Activated CD8-positive, alpha-beta memory T cell treated with anti-CD3 and anti-CD28 coated beads for 36 hours (primary cell): ENCODE data around the gene RGL1. TPM values are rescaled to one million over a fixed set of nuclear protein-coding genes. Genes with fewer than 3 reads are reported as not detected.

ENCODE experiments used
- CTCF ChIA-PET: fragments of 350-600 bp; sonication (Branson Sonifier 250); formaldehyde crosslinking; loops from one replicate; lab custom pipeline; 2021; ENCODE audit warnings: antibody characterized with exemption; lab: Charles Lee
- POLR2A ChIA-PET: fragments of 350-600 bp; sonication (Branson Sonifier 250); formaldehyde crosslinking; loops from one replicate; lab custom pipeline; 2021; ENCODE audit warnings: antibody characterized with exemption; lab: Charles Lee
- total RNA-seq, 2 experiments: library from RNA; stranded (reverse); gene quantifications; one replicate each; pipeline ENCODE4 v1.2.3, GENCODE V29; 2021

Gene RGL1
- total RNA-seq, 2 experiments from 2014 or later: 1.6 to 2.0 TPM

- CTCF ChIA-PET: no interaction called here
- POLR2A ChIA-PET: no interaction called here
These were observed 11.2 kb downstream of the RGL1 start for GRCh38 chr1:183816110-183816509.

GRCh38 chr1:183817576-183818288, 12.8 kb downstream of the RGL1 start:
- ChIA-PET POLR2A (no interaction called here), CTCF (no interaction called here)

GRCh38 chr1:183819059-183819458, 14.1 kb downstream of the RGL1 start:
- ChIA-PET CTCF (no interaction called here), POLR2A (no interaction called here)

GRCh38 chr1:183821309-183821888, 16.5 kb downstream of the RGL1 start:
- POLR2A ChIA-PET: no interaction called here
- CTCF ChIA-PET: interaction anchor here (0.8 kb wide), 1 partner anchor 96 kb away, joined by 3 read pairs; no protein-coding TSS in a partner anchor

GRCh38 chr1:183821889-183822611, 17.1 kb downstream of the RGL1 start:
- CTCF ChIA-PET: no interaction called here
- POLR2A ChIA-PET: no interaction called here

- CTCF ChIA-PET: no interaction called here
These were observed 19.4 kb downstream of the RGL1 start for GRCh38 chr1:183824291-183824690.

GRCh38 chr1:183827801-183828200, 22.9 kb downstream of the RGL1 start:
- ChIA-PET CTCF (no interaction called here), POLR2A (no interaction called here)

More at GRCh38 chr1:183824291-183824690, 19.4 kb downstream of the RGL1 start:
- POLR2A ChIA-PET: no interaction called here

- ChIA-PET POLR2A (no interaction called here), CTCF (no interaction called here)
These were observed 25.5 kb downstream of the RGL1 start for GRCh38 chr1:183830389-183830788.

GRCh38 chr1:183831311-183831710, 26.4 kb downstream of the RGL1 start:
- ChIA-PET POLR2A (no interaction called here), CTCF (no interaction called here)

- ChIA-PET POLR2A (no interaction called here), CTCF (no interaction called here)
These were observed 27.5 kb downstream of the RGL1 start for GRCh38 chr1:183832459-183832858.

- ChIA-PET POLR2A (no interaction called here), CTCF (no interaction called here)
These were observed 29.6 kb downstream of the RGL1 start for GRCh38 chr1:183834568-183834967.

GRCh38 chr1:183836598-183836997, 31.7 kb downstream of the RGL1 start:
- ChIA-PET POLR2A (no interaction called here), CTCF (no interaction called here)

- ChIA-PET CTCF (no interaction called here), POLR2A (no interaction called here)
These were observed 32.1 kb downstream of the RGL1 start for GRCh38 chr1:183837062-183837461.

- POLR2A ChIA-PET: no interaction called here
- CTCF ChIA-PET: no interaction called here
These were observed 33.3 kb downstream of the RGL1 start for GRCh38 chr1:183838221-183838620.

- POLR2A ChIA-PET: no interaction called here
- CTCF ChIA-PET: no interaction called here
These were observed 35.2 kb downstream of the RGL1 start for GRCh38 chr1:183840140-183840539.

- POLR2A ChIA-PET: no interaction called here
These were observed 36.6 kb downstream of the RGL1 start for GRCh38 chr1:183841550-183841949.

GRCh38 chr1:183841950-183842794, 37.3 kb downstream of the RGL1 start:
- POLR2A ChIA-PET: interaction anchor here (0.6 to 0.8 kb wide), 2 partner anchors 189 to 192 kb away, joined by 3 to 8 read pairs; partner anchors contain the start of gene APOBEC4

More at GRCh38 chr1:183841550-183841949, 36.6 kb downstream of the RGL1 start:
- CTCF ChIA-PET: interaction anchor here (1.2 kb wide), 1 partner anchor 74 kb away, joined by 3 read pairs; no protein-coding TSS in a partner anchor

GRCh38 chr1:183842795-183843144, 37.9 kb downstream of the RGL1 start:
- ChIA-PET POLR2A (interaction anchor here (0.6 to 0.8 kb wide), 2 partner anchors 189 to 191 kb away, joined by 3 to 8 read pairs; partner anchors contain the start of gene APOBEC4), CTCF (no interaction called here)

More at GRCh38 chr1:183841950-183842794, 37.3 kb downstream of the RGL1 start:
- CTCF ChIA-PET: interaction anchor here (1.2 kb wide), 1 partner anchor 74 kb away, joined by 3 read pairs; no protein-coding TSS in a partner anchor

GRCh38 chr1:183844806-183845205, 39.9 kb downstream of the RGL1 start:
- POLR2A ChIA-PET: no interaction called here

More at GRCh38 chr1:183844806-183845205, 39.9 kb downstream of the RGL1 start:
- CTCF ChIA-PET: no interaction called here
